Neural cell (in vitro differentiated cells): ENCODE measurements around the gene CCDC106.

Experiments
- POLR2AphosphoS5 ChIP-seq: IDR thresholded peaks from 2 replicates; pipeline ENCODE4 v1.6.1; 2012
- TF ChIP-seq, protein P1 (sequence below): fragments of 450-650 bp; IDR thresholded peaks from 2 replicates; pipeline ENCODE4 v1.5.1; 2014; ENCODE audit warnings: antibody characterized with exemption, mild to moderate bottlenecking, moderate library complexity; ENCODE audit not compliant: poor library complexity, severe bottlenecking

DNA sequence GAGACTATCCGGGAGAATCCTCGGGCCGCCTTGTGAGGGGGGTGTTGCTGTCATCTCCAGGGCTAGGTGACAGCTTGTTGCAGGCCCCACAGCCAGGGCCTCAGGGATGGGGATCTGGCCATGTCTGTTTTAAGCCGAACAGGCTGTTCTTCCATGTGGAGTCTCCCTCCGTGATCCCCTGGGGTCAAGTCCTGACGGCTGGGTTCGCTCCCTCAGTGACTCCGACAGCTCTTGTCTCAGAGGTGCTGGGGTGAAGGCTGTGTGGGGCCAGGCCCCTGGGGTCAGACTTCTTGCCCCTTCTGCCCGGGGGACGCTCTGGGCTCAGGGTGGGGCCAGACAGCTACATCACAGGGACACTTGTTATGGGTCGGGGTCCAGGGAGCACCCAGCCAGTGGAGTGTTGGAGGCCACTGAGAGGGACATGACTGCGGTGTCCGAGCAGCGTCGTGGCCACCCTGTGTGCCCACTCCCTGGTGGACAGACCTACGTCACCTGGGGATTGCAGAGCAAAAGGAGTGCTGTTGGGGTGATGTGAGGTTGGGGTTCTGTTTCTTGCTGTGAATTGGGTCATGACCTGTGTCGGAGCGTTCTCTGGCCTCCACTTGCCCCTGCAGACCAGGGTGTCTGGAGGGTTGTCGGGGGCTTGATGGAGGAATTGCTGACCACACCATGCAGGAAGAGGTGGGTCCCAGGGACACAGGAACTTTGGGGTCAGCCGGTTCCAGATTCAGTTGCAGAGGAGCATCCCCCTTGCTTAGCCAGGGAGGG, 48.5 kb downstream of the CCDC106 start:
- TF ChIP-seq, protein P1, sequence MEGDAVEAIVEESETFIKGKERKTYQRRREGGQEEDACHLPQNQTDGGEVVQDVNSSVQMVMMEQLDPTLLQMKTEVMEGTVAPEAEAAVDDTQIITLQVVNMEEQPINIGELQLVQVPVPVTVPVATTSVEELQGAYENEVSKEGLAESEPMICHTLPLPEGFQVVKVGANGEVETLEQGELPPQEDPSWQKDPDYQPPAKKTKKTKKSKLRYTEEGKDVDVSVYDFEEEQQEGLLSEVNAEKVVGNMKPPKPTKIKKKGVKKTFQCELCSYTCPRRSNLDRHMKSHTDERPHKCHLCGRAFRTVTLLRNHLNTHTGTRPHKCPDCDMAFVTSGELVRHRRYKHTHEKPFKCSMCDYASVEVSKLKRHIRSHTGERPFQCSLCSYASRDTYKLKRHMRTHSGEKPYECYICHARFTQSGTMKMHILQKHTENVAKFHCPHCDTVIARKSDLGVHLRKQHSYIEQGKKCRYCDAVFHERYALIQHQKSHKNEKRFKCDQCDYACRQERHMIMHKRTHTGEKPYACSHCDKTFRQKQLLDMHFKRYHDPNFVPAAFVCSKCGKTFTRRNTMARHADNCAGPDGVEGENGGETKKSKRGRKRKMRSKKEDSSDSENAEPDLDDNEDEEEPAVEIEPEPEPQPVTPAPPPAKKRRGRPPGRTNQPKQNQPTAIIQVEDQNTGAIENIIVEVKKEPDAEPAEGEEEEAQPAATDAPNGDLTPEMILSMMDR = no peak
- TF ChIP-seq POLR2AphosphoS5 = no peak
